H9 (cell line): ENCODE results near the gene DPP6. TPM values are rescaled to one million over a fixed set of nuclear protein-coding genes. Genes with fewer than 3 reads are reported as not detected.
"Not testable (repeated sequence)": the region's sequence is repeated elsewhere in the genome, so short reads cannot be mapped to it uniquely, and the experiment has no call there.

Experiments
- DNase-seq: peaks from one replicate; pipeline ENCODE4 v3.0.0-alpha.2; 2017
- H2AFZ ChIP-seq: one replicate; pipeline ENCODE4 v1.6.1; 2013; ENCODE audit warnings: mild to moderate bottlenecking, low read length, control low read depth, moderate library complexity
- H2AK5ac ChIP-seq: 2 replicates; pipeline ENCODE4 v1.6.1; 2013; ENCODE audit warnings: low read length, control low read depth, mixed read lengths; ENCODE audit not compliant: insufficient read length
- H2BK120ac ChIP-seq: one replicate; pipeline ENCODE4 v1.6.1; 2013; ENCODE audit warnings: low read depth, mild to moderate bottlenecking, low read length, control low read depth, inconsistent platforms; ENCODE audit not compliant: poor library complexity, severe bottlenecking
- H2BK12ac ChIP-seq: 2 replicates; pipeline ENCODE4 v1.6.1; 2013; ENCODE audit warnings: low read length, control low read depth, mixed read lengths, low read depth; ENCODE audit not compliant: insufficient read length
- H2BK15ac ChIP-seq: 2 replicates; pipeline ENCODE4 v1.6.1; 2013; ENCODE audit warnings: low read depth, low read length, control low read depth
- H2BK20ac ChIP-seq: one replicate; pipeline ENCODE4 v1.6.1; 2013; ENCODE audit warnings: low read depth, mild to moderate bottlenecking, low read length, control low read depth, inconsistent platforms; ENCODE audit not compliant: poor library complexity, severe bottlenecking
- H2BK5ac ChIP-seq: 2 replicates; pipeline ENCODE4 v1.6.1; 2013; ENCODE audit warnings: low read length, control low read depth, mixed read lengths; ENCODE audit not compliant: insufficient read length
- H3K14ac ChIP-seq: 2 replicates; pipeline ENCODE4 v1.6.1; 2013; ENCODE audit warnings: low read length, control low read depth; ENCODE audit not compliant: insufficient read depth
- H3K18ac ChIP-seq: 2 replicates; pipeline ENCODE4 v1.6.1; 2013; ENCODE audit warnings: low read depth, mild to moderate bottlenecking, mixed read lengths, low read length, control low read depth; ENCODE audit not compliant: insufficient read length
- H3K23ac ChIP-seq: 2 replicates; pipeline ENCODE4 v1.6.1; 2013; ENCODE audit warnings: low read length, control low read depth, mixed read lengths, low read depth; ENCODE audit not compliant: insufficient read length
- H3K23me2 ChIP-seq: 2 replicates; pipeline ENCODE4 v1.6.1; 2013; ENCODE audit warnings: low read depth, mild to moderate bottlenecking, mixed read lengths, low read length, control low read depth; ENCODE audit not compliant: insufficient read length, poor library complexity, severe bottlenecking
- H3K27ac ChIP-seq: 2 replicates; pipeline ENCODE4 v1.5.1; 2013; ENCODE audit warnings: low read length, control low read depth, mixed read lengths, low read depth; ENCODE audit not compliant: insufficient read length
- H3K27me3 ChIP-seq: 2 replicates; pipeline ENCODE4 v1.6.1; 2013; ENCODE audit warnings: low read length, control low read depth, inconsistent platforms; ENCODE audit not compliant: insufficient read depth
- H3K4ac ChIP-seq: 2 replicates; pipeline ENCODE4 v1.6.1; 2013; ENCODE audit warnings: low read depth, mild to moderate bottlenecking, control low read depth, inconsistent platforms, low read length, moderate library complexity
- H3K4me1 ChIP-seq: 2 replicates; pipeline ENCODE4 v1.6.1; 2013; ENCODE audit warnings: low read length, control low read depth, inconsistent platforms; ENCODE audit not compliant: insufficient read depth
- H3K4me2 ChIP-seq: 2 replicates; pipeline ENCODE4 v1.6.1; 2013; ENCODE audit warnings: low read length, control low read depth, mixed read lengths; ENCODE audit not compliant: insufficient read length, insufficient read depth
- H3K56ac ChIP-seq: 2 replicates; pipeline ENCODE4 v1.6.1; 2013; ENCODE audit warnings: low read depth, mild to moderate bottlenecking, mixed read lengths, low read length, control low read depth; ENCODE audit not compliant: insufficient read length
- H3K79me1 ChIP-seq: 2 replicates; pipeline ENCODE4 v1.6.1; 2013; ENCODE audit warnings: low read depth, mild to moderate bottlenecking, moderate library complexity, low read length, control low read depth, inconsistent platforms; ENCODE audit not compliant: insufficient read depth, poor library complexity, severe bottlenecking
- H3K79me2 ChIP-seq: 2 replicates; pipeline ENCODE4 v1.6.1; 2013; ENCODE audit warnings: low read length, control low read depth, inconsistent platforms; ENCODE audit not compliant: insufficient read depth
- H3K9ac ChIP-seq: 2 replicates; pipeline ENCODE4 v1.6.1; 2013; ENCODE audit warnings: low read length, control low read depth, mixed read lengths; ENCODE audit not compliant: insufficient read length; ENCODE audit errors: extremely low read depth
- H3K9me3 ChIP-seq: one replicate; pipeline ENCODE4 v1.6.1; 2013; ENCODE audit warnings: low read depth, low read length, inconsistent platforms; ENCODE audit not compliant: control insufficient read depth
- H3T11ph ChIP-seq: one replicate; pipeline ENCODE4 v1.6.1; 2013; ENCODE audit warnings: mild to moderate bottlenecking, low read length, control low read depth, inconsistent platforms
- H4K20me1 ChIP-seq: one replicate; pipeline ENCODE4 v1.6.1; 2013; ENCODE audit not compliant: control insufficient read depth, insufficient read length, insufficient read depth
- H4K5ac ChIP-seq: 2 replicates; pipeline ENCODE4 v1.6.1; 2013; ENCODE audit warnings: low read depth, mild to moderate bottlenecking, mixed read lengths, low read length, control low read depth; ENCODE audit not compliant: insufficient read length
- H4K8ac ChIP-seq: replicated peaks from 2 replicates; pipeline ENCODE4 v1.6.1; 2013; ENCODE audit warnings: low read length, control low read depth, mixed read lengths, low read depth; ENCODE audit not compliant: insufficient read length
- H4K91ac ChIP-seq: 2 replicates; pipeline ENCODE4 v1.6.1; 2013; ENCODE audit warnings: low read depth, mild to moderate bottlenecking, moderate library complexity, mixed read lengths, low read length, control low read depth; ENCODE audit not compliant: insufficient read length
- H3K27ac Mint-ChIP-seq, 3 experiments: 2 replicates in 2 of 3; 3 replicates in 1 of 3; pipeline ENCODE4 v1.8.0; 2020 to 2021; ENCODE audit warnings: mixed read lengths in 3 of 3, mild to moderate bottlenecking in 1 of 3, moderate library complexity in 1 of 3
- H3K27me3 Mint-ChIP-seq: 2 replicates; pipeline ENCODE4 v1.8.0; 2021; ENCODE audit warnings: low read depth, mild to moderate bottlenecking, moderate library complexity, mixed read lengths
- H3K36me3 Mint-ChIP-seq, 3 experiments: 2 replicates in 2 of 3; 3 replicates in 1 of 3; pipeline ENCODE4 v1.8.0; 2020 to 2021; ENCODE audit warnings: low read depth in 3 of 3, mixed read lengths in 3 of 3; ENCODE audit not compliant: insufficient read depth in 1 of 3
- H3K4me1 Mint-ChIP-seq, 2 experiments: 2 replicates each; pipeline ENCODE4 v1.8.0; 2020; ENCODE audit warnings: mixed read lengths in 2 of 2
- H3K4me3 Mint-ChIP-seq, 2 experiments: 2 replicates in 1 of 2; 3 replicates in 1 of 2; pipeline ENCODE4 v1.8.0; 2020 to 2021; ENCODE audit warnings: mild to moderate bottlenecking in 2 of 2, mixed read lengths in 2 of 2, moderate library complexity in 1 of 2
- H3K9me3 Mint-ChIP-seq, 2 experiments: 2 replicates in 1 of 2; 3 replicates in 1 of 2; pipeline ENCODE4 v1.8.0; 2020; ENCODE audit warnings: mild to moderate bottlenecking in 2 of 2, mixed read lengths in 2 of 2, moderate library complexity in 1 of 2
- WGBS: extraction: QIAGEN DNeasy Blood & Tissue Kit; methylation state at CpG from one replicate; pipeline ENCODE4 v1.1.7; 2013; ENCODE audit warnings: missing lambda C conversion rate, low lambda C conversion rate, mixed read lengths; ENCODE audit not compliant: insufficient read length; ENCODE audit errors: extremely low coverage; 5-methylcytosine and 5-hydroxymethylcytosine counted together
- total RNA-seq: library from RNA; stranded (reverse); gene quantifications from 2 replicates; pipeline ENCODE4 v1.2.1, GENCODE V29; 2021

The DPP6 gene
- total RNA-seq, 1 experiment from 2014 or later = 4.5 TPM

DNA sequence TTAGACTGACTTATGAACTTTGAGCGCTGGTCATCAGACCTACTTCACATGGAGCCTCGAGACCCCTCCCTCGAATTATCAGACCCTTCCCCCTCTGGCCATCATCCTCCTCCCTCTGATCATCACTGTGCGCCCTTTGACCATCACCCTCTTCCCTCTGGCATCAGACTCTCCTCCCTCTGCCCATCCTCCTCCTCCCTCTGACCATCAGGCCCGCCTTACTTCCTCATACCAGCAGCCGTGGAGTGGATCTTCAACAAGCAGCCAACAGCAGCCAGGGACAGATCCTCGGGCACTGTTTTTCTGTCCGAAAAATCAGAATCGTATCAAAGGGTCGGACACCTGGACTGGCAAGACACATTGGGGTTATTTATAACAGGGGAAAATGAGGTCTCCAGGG, 70.5 kb downstream of the DPP6 start:
- H3K79me2 ChIP-seq, H2BK12ac ChIP-seq, H2AFZ ChIP-seq, H3K4me2 ChIP-seq, H3K27me3 ChIP-seq, H3K27ac ChIP-seq, H3K23me2 ChIP-seq, H4K91ac ChIP-seq, H3K36me3 Mint-ChIP-seq, H3K23ac ChIP-seq, H3K56ac ChIP-seq, H3K18ac ChIP-seq, H3K9me3 ChIP-seq, H3K14ac ChIP-seq, H3K4me3 Mint-ChIP-seq, H3K79me1 ChIP-seq, H2BK120ac ChIP-seq, H4K5ac ChIP-seq, DNase-seq, H2BK15ac ChIP-seq, H3K27ac Mint-ChIP-seq, H4K20me1 ChIP-seq, H3K9me3 Mint-ChIP-seq, H2BK5ac ChIP-seq, H3K9ac ChIP-seq, H4K8ac ChIP-seq, H2AK5ac ChIP-seq, H3K27me3 Mint-ChIP-seq, H2BK20ac ChIP-seq, H3K4ac ChIP-seq, H3K4me1 ChIP-seq, H3T11ph ChIP-seq: not testable (repeated sequence)
- no CpG with 5 or more reads among the region's 10 CpGs for WGBS
- peaks cover 13 to 15% of the 10 kb centered on the region in 2 experiments for H3K4me1 Mint-ChIP-seq

DNA sequence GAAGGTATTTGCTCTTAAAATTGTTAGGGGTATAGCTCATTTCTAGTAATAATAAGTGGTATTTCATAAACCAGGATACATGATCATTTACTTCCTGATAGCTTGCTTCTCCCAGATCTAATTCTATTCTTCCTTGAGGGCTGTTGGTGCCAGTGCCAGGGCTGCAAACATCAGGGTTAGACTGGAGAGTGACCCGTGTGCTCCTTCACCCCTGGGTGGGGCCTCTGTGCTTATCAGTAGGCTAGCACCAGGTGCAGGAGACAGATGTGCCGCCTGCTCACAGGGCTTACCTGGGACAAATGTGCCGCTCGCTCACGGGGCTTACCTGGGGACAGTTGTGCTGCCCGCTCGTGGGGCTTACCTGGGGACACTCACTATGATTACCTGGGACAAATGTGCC, 71.2 kb downstream of the DPP6 start:
- not testable (repeated sequence) for H4K20me1 ChIP-seq, H2AK5ac ChIP-seq, DNase-seq, H2BK20ac ChIP-seq, H3K18ac ChIP-seq, H3K4me1 ChIP-seq, H3K4me3 Mint-ChIP-seq, H3K79me1 ChIP-seq, H2BK12ac ChIP-seq, H3K23me2 ChIP-seq, H2BK5ac ChIP-seq, H3K36me3 Mint-ChIP-seq, H3K27me3 Mint-ChIP-seq, H3K9me3 Mint-ChIP-seq, H3K27me3 ChIP-seq, H2BK15ac ChIP-seq, H3K9me3 ChIP-seq, H3K14ac ChIP-seq, H3K4ac ChIP-seq, H3K56ac ChIP-seq, H3K79me2 ChIP-seq, H3K9ac ChIP-seq, H3K27ac Mint-ChIP-seq, H3K23ac ChIP-seq, H3T11ph ChIP-seq, H4K8ac ChIP-seq, H2AFZ ChIP-seq, H4K91ac ChIP-seq, H4K5ac ChIP-seq, H3K27ac ChIP-seq, H2BK120ac ChIP-seq, H3K4me2 ChIP-seq
- H3K4me1 Mint-ChIP-seq = peaks cover 10 to 12% of the 10 kb centered on the region in 2 experiments
- WGBS = no CpG with 5 or more reads among the region's 7 CpGs
